Sciatic nerve (tissue), 2 donors: ENCODE measurements around the gene GFPT1. TPM values are rescaled to one million over a fixed set of nuclear protein-coding genes. Genes with fewer than 3 reads are reported as not detected.

Experiments used
- ATAC-seq: fragments of 200-7000 bp; cut with Tn5 transposase; one replicate; pipeline ENCODE4 v1.9.1; 2020; ENCODE audit warnings: mild to moderate bottlenecking, moderate library complexity
- DNase-seq: peaks from one replicate; pipeline ENCODE4 v3.0.0-alpha.2; 2020; ENCODE audit warnings: low spot score
- intact Hi-C: fragments of 100-400 bp; cut with DNase I; formaldehyde crosslinking; loops from one replicate; pipeline ENCODE4 v1.14.2; 2022
- total RNA-seq: library from RNA; stranded (reverse); fragmentation: NEBNext Ultra II Directional; extraction: Animal tissue kit (Norgen Biotek cat#: 25700); gene quantifications from one replicate; pipeline ENCODE4 v1.2.1, GENCODE V29; 2021
- donor health status: DM: no; HTN: no; CAD: no.
- donor health status: DM: no; HTN: no; CAD: no.

GFPT1 gene
- total RNA-seq, 1 donor from 2014 or later: 45.0 TPM

- ATAC-seq (no peak), DNase-seq (no peak)
- intact Hi-C loops: no loop called here
Observed at GRCh38 chr2:69340101-69340775, 46.8 kb downstream of the GFPT1 start.

DNA sequence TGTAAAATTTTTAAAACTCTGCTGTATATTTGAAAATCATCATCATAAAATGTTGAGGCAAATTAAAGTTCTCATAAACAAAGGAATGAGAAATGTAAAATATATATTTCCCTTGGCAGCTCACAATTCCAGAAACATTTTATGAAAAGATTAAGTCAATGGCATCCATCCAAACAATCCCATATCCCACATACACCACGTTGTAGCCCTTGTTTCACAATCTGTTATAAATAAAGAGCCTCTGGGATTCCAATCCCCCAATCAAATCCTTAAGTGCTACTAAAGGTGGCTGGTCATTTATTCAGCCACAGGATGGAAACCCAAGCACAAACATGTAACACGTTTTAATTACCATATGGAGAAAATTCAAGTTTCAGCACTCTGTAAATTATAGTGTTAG lies 51.7 kb downstream of the GFPT1 start:
- no peak for DNase-seq
- intact Hi-C loops: no loop called here
- no peak for ATAC-seq

DNA sequence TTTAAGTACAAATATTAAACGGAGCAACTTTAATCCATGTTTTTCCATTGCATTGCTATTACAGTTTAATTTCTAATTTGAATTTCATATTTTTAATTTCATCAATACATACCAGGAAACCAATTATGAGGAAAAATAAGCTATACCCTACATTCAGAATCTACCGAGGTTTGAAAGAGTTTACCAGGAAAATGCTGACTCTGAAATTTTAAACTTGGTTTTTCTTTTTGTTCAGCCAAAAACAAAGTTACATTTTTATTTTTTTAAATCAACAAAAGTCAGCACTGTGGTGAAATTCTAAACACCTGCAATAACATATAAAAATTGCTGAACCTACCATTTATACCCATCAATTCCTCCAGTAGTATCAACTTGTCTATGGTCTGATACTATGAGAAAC lies 53.7 kb downstream of the GFPT1 start:
- DNase-seq (no peak), ATAC-seq (no peak)
- intact Hi-C loops: no loop called here

- no peak for ATAC-seq
- intact Hi-C loops: no loop called here
- DNase-seq: no peak
Observed at GRCh38 chr2:69330781-69331180, 56.2 kb downstream of the GFPT1 start.

DNA sequence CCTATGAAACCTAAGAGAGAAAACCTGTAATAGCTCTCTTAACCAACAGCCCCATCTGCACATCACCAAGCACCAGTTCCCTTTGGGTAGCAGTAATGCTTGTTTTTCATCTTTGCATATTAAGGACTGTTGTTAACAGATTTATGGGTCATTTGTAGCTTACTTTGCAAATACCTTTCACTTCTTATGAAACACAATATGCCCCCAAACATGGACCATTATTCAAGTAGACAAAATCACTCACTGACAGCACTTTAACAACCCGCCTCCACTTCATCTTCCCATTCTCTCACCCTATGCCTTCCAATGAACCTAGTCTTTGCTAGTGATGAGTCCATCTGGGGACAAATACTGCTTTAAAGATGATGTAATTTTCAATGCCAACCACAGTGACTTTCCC lies 64.4 kb downstream of the GFPT1 start:
- no peak for DNase-seq
- no peak for ATAC-seq
- intact Hi-C loops: no loop called here

GRCh38 chr2:69316550-69316949 lies 70.5 kb downstream of the GFPT1 start:
- intact Hi-C loops: no loop called here
- ATAC-seq (no peak), DNase-seq (no peak)

DNA sequence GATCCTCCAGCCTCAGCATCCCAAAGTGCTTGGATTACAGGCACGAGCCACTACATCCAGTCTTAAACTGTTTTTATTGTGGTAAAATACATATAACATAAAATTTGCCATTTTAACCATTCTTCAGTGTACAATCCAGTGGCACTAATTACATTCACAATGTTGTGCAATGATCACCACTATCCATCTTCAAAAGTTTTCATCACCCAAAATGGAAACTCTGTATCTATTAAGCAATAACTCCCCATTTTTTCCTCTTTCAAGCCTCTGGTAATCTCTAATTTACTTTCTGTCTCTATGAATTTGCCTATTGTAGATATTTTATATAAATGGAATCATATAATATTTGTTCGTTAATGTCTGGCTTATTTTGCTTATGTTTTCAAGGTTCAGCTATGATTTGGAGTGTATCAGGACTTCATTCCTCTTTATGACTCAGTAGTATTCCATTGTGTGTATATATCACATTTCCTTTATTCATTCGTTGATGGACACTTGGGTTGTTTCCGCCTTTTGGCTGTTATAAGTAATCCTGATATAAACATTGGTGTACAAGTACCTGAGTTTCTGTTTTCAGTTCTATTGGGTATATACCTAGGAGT lies 71.8 kb downstream of the GFPT1 start:
- DNase-seq (no peak), ATAC-seq (no peak)
- intact Hi-C loops: no loop called here

- intact Hi-C loops: loop anchor here (5.0 kb wide), 1 partner anchor 69 kb away; no protein-coding TSS in a partner anchor
- no peak for DNase-seq
Observed at GRCh38 chr2:69311024-69311416, 76.0 kb downstream of the GFPT1 start.

DNA sequence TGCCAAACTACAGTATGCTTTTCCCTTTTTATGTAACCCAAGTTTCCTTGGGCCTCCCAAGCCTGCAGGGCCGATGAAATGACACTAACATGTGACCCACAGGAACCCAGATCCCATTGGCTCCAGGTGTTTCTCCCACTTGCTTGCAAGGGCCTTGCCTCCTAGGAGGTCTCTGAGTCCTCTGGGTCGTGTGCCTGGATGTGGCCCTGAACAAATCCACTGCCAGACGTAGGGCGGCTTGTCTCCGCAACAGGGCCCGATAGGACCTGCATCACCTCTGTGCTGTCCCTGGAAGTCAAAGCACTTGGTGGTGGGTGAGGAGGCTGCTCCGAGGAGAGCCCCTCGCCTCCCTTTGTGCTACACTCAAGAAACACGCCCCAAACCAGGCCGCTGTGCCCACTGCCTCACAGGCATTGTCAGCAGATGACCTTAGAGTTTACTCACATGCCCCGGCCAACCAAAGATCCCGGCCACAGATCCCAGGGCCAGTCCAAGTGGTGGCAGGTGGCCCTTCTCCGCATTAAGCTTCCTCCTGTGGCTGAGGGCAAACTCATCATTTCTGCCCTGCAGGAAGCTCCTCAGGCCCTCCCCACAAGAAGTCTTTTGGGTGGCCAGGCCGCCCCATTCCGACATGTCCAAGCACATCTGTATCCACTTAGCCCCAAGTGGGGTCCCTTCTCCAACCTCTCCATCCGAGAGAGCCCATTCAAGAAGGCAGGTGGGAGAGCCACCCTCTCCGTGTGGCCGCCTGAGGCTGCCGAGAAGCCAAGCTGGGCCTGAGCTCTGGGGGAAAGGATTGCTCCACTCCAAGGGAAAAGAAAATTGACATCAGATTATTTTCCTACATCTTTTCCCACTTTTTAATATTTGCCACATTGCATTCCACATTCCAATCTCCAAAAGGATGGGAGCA lies 76.7 kb downstream of the GFPT1 start:
- DNase-seq: no peak
- ATAC-seq: peak; percentile 16
- intact Hi-C loops: loop anchor here (5.0 kb wide), 1 partner anchor 68 kb away; no protein-coding TSS in a partner anchor

More at GRCh38 chr2:69311024-69311416, 76.0 kb downstream of the GFPT1 start:
- no peak for ATAC-seq

DNA sequence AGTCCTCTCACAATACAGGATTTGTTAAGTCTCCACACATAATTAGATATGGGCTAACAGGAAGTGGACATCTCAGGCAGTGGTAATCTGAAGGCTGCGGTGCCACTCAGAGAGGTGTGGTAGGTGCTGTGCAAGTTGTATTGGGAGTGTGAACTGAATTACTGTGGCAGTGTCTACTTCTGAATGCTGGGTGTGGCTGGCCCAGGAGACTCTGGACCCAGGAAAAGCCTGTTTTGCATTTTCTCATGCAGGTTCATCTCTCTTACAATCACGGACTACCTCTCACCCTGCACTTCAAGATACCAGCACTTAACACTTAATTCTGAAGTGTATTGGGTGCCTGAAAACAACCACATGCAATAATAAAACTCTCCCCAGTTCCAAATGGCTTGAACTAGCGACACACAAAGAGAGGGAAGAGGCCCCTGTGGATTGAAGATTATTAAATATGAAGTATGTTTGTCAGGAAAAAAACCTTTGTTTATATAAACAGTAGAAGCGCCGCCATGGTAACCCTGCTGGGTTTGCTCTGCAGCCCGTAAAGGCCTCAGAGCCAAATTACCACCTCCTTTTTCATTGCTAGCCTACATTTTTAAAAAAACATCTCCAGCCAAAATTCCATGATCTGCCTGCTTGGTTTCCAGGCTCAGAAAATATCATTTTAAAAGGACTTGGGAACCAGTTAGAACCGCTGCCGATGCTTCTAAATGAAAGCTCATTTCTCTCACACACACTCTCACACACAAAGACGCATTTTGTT lies 77.5 kb downstream of the GFPT1 start:
- ATAC-seq: peak; percentile 60
- intact Hi-C loops: loop anchor here (5.0 kb wide), 1 partner anchor 67 kb away; no protein-coding TSS in a partner anchor
- no peak for DNase-seq

DNA sequence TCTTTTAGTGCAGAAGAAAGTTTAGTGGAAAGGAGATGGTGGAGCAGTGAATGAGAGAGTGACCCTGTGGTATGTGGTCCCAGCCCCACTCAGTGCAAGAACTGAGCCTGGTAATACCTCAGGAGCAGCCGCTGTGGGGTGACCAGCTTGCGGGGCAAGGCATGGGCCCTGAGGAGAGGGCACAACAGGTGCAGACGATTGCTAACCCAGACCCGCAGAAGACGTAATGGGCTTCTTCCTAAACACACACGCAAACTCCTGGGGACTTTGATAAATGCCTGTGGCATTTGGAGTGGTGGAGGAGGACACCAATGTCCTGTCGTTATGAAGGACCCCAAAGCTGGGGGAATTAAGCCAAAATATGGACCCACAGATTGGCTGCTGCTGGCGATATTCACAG lies 78.7 kb downstream of the GFPT1 start:
- intact Hi-C loops: no loop called here
- ATAC-seq (no peak), DNase-seq (no peak)

DNA sequence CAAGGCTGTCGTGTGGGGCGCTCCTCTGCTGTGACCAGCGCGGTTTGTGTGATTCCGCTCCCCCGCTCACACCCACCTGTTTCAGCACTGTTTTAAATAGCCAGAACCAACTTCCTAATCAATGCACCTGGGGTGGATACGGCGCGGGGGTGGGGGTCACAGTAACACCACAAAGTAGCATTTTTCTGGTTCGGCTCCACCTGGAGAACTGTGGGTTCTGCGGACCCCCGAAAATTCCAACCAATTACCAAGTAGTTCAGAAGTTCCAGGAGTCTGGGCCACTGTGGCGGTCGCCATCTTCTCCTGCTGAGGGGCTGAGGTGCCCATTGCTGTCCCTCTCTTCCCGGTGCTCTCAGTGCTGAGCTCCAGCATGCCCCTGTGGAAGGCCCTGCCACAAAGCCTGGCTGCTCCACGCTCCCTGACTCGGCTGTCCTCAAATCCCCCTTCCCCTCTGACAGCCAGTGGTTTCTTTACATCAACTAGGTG lies 79.4 kb downstream of the GFPT1 start:
- ATAC-seq: no peak
- DNase-seq: no peak
- intact Hi-C loops: no loop called here

DNA sequence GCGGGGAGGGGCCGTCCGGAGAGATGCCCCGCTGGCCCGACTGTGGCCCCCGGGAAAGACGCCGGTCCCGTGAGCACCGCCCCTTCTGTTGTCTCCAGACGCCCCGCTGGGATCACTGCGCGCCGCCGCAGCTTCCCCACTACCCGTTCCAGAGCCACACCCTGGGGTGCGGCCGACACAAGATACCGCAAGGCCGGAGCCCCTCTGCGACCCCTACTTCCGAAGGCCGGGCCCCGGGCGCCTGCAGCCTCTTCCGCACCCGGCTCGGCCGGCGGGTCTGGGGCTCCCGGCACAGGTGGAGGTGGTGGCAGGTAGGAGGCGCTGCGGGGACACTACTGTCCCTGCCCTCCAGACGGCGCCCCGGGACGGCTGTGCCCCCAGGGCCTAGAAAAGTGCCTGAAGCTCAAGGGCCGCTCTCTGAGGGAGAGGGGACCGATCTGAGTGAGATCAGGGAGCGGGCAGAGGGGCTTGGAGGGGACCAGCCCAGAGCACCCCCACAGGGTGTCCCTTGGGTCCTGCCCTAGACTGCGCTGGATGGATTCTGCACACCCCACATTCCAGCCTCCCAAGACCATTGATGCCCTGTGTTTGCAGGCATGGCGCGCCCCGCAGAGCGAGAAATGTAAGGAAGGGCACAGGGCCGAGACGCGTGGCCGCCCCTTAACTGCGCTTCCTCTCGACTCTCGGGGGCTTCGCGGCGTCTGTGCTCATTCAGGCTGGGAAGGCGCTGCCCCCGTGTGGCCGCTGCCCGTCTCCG lies 80.0 kb downstream of the GFPT1 start:
- ATAC-seq (peak; percentile 91), DNase-seq (peak; percentile 92)
- intact Hi-C loops: no loop called here

DNA sequence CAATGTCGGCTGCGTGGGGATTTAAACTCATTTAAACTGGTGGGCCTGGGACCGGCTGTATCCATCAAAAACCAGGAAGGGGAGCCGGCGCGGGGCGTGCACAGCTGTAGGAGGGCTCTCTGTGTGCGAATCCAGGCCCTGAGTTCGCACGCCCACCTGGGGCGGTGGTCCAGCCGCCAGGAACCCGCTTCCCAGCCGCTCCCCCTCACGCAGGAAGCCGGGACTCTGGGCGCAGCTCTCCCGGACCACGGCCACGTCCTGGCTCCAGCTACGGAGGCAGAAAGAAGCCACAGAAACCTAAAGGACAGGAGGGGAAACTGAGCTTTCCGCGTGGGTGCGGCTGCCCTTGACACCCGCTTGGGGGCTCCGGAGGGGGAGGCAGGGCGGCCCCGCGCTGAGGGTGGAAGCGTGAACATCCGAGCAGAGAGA lies 80.6 kb downstream of the GFPT1 start:
- peak; percentile 30 for ATAC-seq
- DNase-seq: no peak
- intact Hi-C loops: no loop called here

- ATAC-seq (peak; percentile 2), DNase-seq (no peak)
- intact Hi-C loops: loop anchor here (2.0 kb wide), 1 partner anchor 287 kb away; no protein-coding TSS in a partner anchor
Observed at GRCh38 chr2:69305712-69306392, 81.2 kb downstream of the GFPT1 start.

GRCh38 chr2:69305166-69305565 lies 81.9 kb downstream of the GFPT1 start:
- DNase-seq: no peak
- intact Hi-C loops: loop anchor here (2.0 kb wide), 1 partner anchor 286 kb away; no protein-coding TSS in a partner anchor
- no peak for ATAC-seq

GRCh38 chr2:69304656-69305055 lies 82.4 kb downstream of the GFPT1 start:
- ATAC-seq (no peak), DNase-seq (no peak)
- intact Hi-C loops: loop anchor here (2.0 kb wide), 1 partner anchor 286 kb away; no protein-coding TSS in a partner anchor
